GM12878 (cell line): Measurements from ENCODE around the gene CHID1. TPM values are rescaled to one million over a fixed set of nuclear protein-coding genes. Genes with fewer than 3 reads are reported as not detected.

ENCODE experiments used
- ATAC-seq: fragments of 200-7000 bp; cut with Tn5 transposase; 3 replicates; pipeline ENCODE4 v1.9.1; 2020; ENCODE audit warnings: mild to moderate bottlenecking, moderate library complexity
- BruUV-seq: library from RNA; stranded (reverse); fragments of 400-500 nt; replicated peaks from 2 replicates; lab custom pipeline; 2021; lab: Mats Ljungman, UMichigan
- CTCF ChIA-PET: fragments of 300-600 bp; sonication (Branson Sonifier 250); formaldehyde crosslinking; extraction: SDS; loops from one replicate; lab custom pipeline; 2021; ENCODE audit warnings: inconsistent platforms; lab: Yijun Ruan, JAX
- POLR2A ChIA-PET: fragments of 350-600 bp; formaldehyde crosslinking; extraction: SDS; loops from one replicate; lab custom pipeline; 2021; ENCODE audit warnings: inconsistent platforms; lab: Charles Lee
- RAD21 ChIA-PET: fragments of 300-600 bp; sonication (Branson Sonifier 250); formaldehyde crosslinking; loops from one replicate; lab custom pipeline; 2023; ENCODE audit warnings: antibody characterized with exemption; ENCODE audit not compliant: unreplicated experiment; lab: Charles Lee
- SMC1A ChIA-PET: fragments of 300-600 bp; sonication (Branson Sonifier 250); formaldehyde crosslinking; loops from one replicate; lab custom pipeline; 2023; ENCODE audit not compliant: unreplicated experiment, uncharacterized antibody; lab: Charles Lee
- DNase-seq: peaks from one replicate; pipeline ENCODE4 v3.0.0-alpha.2; 2011; ENCODE audit warnings: low read depth, low spot score
- FAIRE-seq: peaks from 3 replicates; lab custom pipeline; 2011; peaks lifted over from hg19 to GRCh38; lab: Jason Lieb, UNC
- H2AFZ ChIP-seq: 2 replicates; pipeline ENCODE4 v1.6.0; 2011; ENCODE audit warnings: low read depth, low read length, control low read depth; ENCODE audit not compliant: control insufficient read depth
- H3K27ac ChIP-seq: 2 replicates; pipeline ENCODE4 v1.5.1; 2011; ENCODE audit warnings: control low read depth; ENCODE audit not compliant: control insufficient read depth, insufficient read depth
- H3K27me3 ChIP-seq, 2 experiments: replicated peaks in 1 of 2; 2 replicates each; pipeline versions ENCODE4 v1.6.0 to v1.6.1; 2011; ENCODE audit warnings: low read length in 1 of 2; ENCODE audit not compliant: control insufficient read depth in 2 of 2, insufficient read depth in 2 of 2
- H3K36me3 ChIP-seq, 2 experiments: 2 replicates each; pipeline ENCODE4 v1.5.1; 2011; ENCODE audit warnings: low read length in 1 of 2; ENCODE audit not compliant: control insufficient read depth in 2 of 2, insufficient read depth in 2 of 2
- H3K4me1 ChIP-seq: 2 replicates; pipeline ENCODE4 v1.6.1; 2011; ENCODE audit warnings: mild to moderate bottlenecking, low read length, moderate library complexity, mixed read lengths; ENCODE audit not compliant: control insufficient read depth, insufficient read depth
- H3K4me2 ChIP-seq: 2 replicates; pipeline ENCODE4 v1.6.0; 2011; ENCODE audit warnings: control low read depth; ENCODE audit not compliant: control insufficient read depth, insufficient read depth
- H3K4me3 ChIP-seq: fragments of 200-600 bp; sonication (generic); 2 replicates; pipeline ENCODE4 v1.5.1; 2016
- H3K79me2 ChIP-seq: 2 replicates; pipeline ENCODE4 v1.6.0; 2011; ENCODE audit warnings: low read length; ENCODE audit not compliant: control insufficient read depth, insufficient read depth
- H3K9ac ChIP-seq: 2 replicates; pipeline ENCODE4 v1.8.0; 2011; ENCODE audit warnings: low read length, control low read depth, mixed read lengths; ENCODE audit not compliant: control insufficient read depth, insufficient read depth
- H3K9me3 ChIP-seq: replicated peaks from 3 replicates; pipeline ENCODE4 v1.5.1; 2011; ENCODE audit warnings: mild to moderate bottlenecking, low read length; ENCODE audit not compliant: control insufficient read depth, insufficient read depth
- H4K20me1 ChIP-seq: 2 replicates; pipeline ENCODE4 v1.6.0; 2011; ENCODE audit not compliant: control insufficient read depth, insufficient read depth
- KLF5 ChIP-seq: fragments of 450-650 bp; IDR thresholded peaks from 2 replicates; pipeline ENCODE4 v1.6.1; 2014; ENCODE audit warnings: mild to moderate bottlenecking; ENCODE audit not compliant: partially characterized antibody
- POLR2A ChIP-seq: IDR thresholded peaks from 2 replicates; pipeline ENCODE4 v1.6.1; 2011; ENCODE audit warnings: low read depth, mild to moderate bottlenecking, low read length
- RUNX3 ChIP-seq: IDR thresholded peaks from 2 replicates; pipeline ENCODE4 v1.6.1; 2012; ENCODE audit warnings: low read length, inconsistent platforms
- ZNF622 ChIP-seq: fragments of 450-650 bp; IDR thresholded peaks from 2 replicates; pipeline ENCODE4 v1.6.1; 2017; ENCODE audit warnings: mild to moderate bottlenecking, inconsistent platforms
- WGBS: methylation state at CpG from one replicate; pipeline ENCODE4 v1.1.6; 2016; ENCODE audit warnings: low lambda C conversion rate; ENCODE audit not compliant: insufficient replicate concordance, insufficient coverage; ENCODE audit errors: missing lambda C conversion rate; 5-methylcytosine and 5-hydroxymethylcytosine counted together
- in situ Hi-C: fragments of 300-500 bp; cut with MboI; formaldehyde crosslinking; loops from 9 replicates; pipeline ENCODE4 v1.14.3; 2018; ENCODE audit warnings: mixed read lengths
- intact Hi-C: fragments of 100-400 bp; cut with micrococcal nuclease; formaldehyde crosslinking; loops from one replicate; pipeline ENCODE4 v1.14.2; 2022; ENCODE audit not compliant: unreplicated experiment
- polyA plus RNA-seq, 11 experiments: library from polyadenylated mRNA; depleted of rRNA in 4 of 11; unstranded in 6 of 11; stranded (reverse) in 5 of 11; fragments of >200 nt; fragmentation: Nextera tagmentation in 4 of 11; fragmentation: Illumina TruSeq in 1 of 11; extraction: Ambion mirVana in 4 of 11; extraction: Trizol in 1 of 11; gene quantifications; 1 replicate in 1 of 11; 2 replicates in 10 of 11; pipeline versions ENCODE4 v1.2.1 to v1.2.3, GENCODE V29; 2011 to 2016; ENCODE audit warnings: inconsistent platforms in 2 of 11, missing spikeins in 2 of 11, low read depth in 1 of 11
- total RNA-seq, 4 experiments: library from RNA; depleted of rRNA in 3 of 4; stranded (reverse); fragments of >200 nt in 3 of 4; fragmentation: Illumina TruSeq in 1 of 4; extraction: Trizol in 1 of 4; gene quantifications; 2 replicates each; pipeline versions ENCODE4 v1.2.1 to v1.2.3, GENCODE V29; 2013 to 2021

The CHID1 gene
- total and polyA plus RNA-seq, 10 of the 15 experiments (the other 5 are each of a cell fraction or from before 2014, with no cell fraction given): 4.8 to 75.2 (median 30.1) TPM

GRCh38 chr11:866481-866880, 44.1 kb downstream of the CHID1 start:
- no peak overlapping the region for H3K4me2 ChIP-seq
- no peak overlapping the region for H3K4me3 ChIP-seq
- H3K79me2 ChIP-seq: no peaks in the 10 kb centered on the region
- BruUV-seq: no TSS peak
- in situ Hi-C loops: no loop called here
- no peak for ATAC-seq
- no peaks in the 10 kb centered on the region for H3K9me3 ChIP-seq
- no peak overlapping the region for H3K27ac ChIP-seq
- 88% methylated on average over 11 of the region's 14 CpGs for WGBS
- no peaks in the 10 kb centered on the region for H3K27me3 ChIP-seq
- CTCF ChIA-PET: no interaction called here
- SMC1A ChIA-PET: no interaction called here
- TF ChIP-seq ZNF622 (no peak), RUNX3 (no peak)
- TF ChIP-seq, all 136 proteins: peak for 0
- Histone ChIP-seq H3K4me1 (no peaks in the 10 kb centered on the region), H3K9ac (no peak overlapping the region), H4K20me1 (no peaks in the 10 kb centered on the region), H3K36me3 (no peaks in the 10 kb centered on the region; a peak in 1 of 4 replicates), H2AFZ (no peak overlapping the region)
- POLR2A ChIA-PET: no interaction called here
- FAIRE-seq (no peak), DNase-seq (no peak)
- RAD21 ChIA-PET: no interaction called here
- intact Hi-C loops: no loop called here

GRCh38 chr11:865462-866430, 44.9 kb downstream of the CHID1 start:
- BruUV-seq: no TSS peak
- ATAC-seq: no peak

More at GRCh38 chr11:865462-866430, 44.9 kb downstream of the CHID1 start:
- ChIA-PET RAD21 (no interaction called here), CTCF (no interaction called here), SMC1A (no interaction called here), POLR2A (no interaction called here)
- no peak overlapping the region for H3K4me2 ChIP-seq
- no peak for FAIRE-seq
- no peak overlapping the region for H2AFZ ChIP-seq
- in situ Hi-C loops: no loop called here
- H3K27ac ChIP-seq: no peak overlapping the region
- no peak overlapping the region for H3K4me3 ChIP-seq
- no peaks in the 10 kb centered on the region for H4K20me1 ChIP-seq
- H3K9me3 ChIP-seq: no peaks in the 10 kb centered on the region
- no peak overlapping the region for H3K9ac ChIP-seq
- WGBS: 39% methylated on average over 41 of the region's 41 CpGs
- TF ChIP-seq KLF5 (no peak), POLR2A (peak; percentile 65)
- DNase-seq: no peak
- intact Hi-C loops: no loop called here
- no peaks in the 10 kb centered on the region; a peak in 1 of 4 replicates for H3K36me3 ChIP-seq
- H3K79me2 ChIP-seq: no peaks in the 10 kb centered on the region
- no peaks in the 10 kb centered on the region for H3K4me1 ChIP-seq
- H3K27me3 ChIP-seq: no peaks in the 10 kb centered on the region
